ENCODE data around the gene PKN1. TPM values are rescaled to one million over a fixed set of nuclear protein-coding genes. Genes with fewer than 3 reads are reported as not detected.
A peak's percentile ranks its signal among the peaks of the same experiment; 100 is the strongest.

PKN1 gene
- total and polyA plus RNA-seq, 2 of the 13 experiments (the other 11 are each of a cell fraction or from before 2014, with no cell fraction given): 45.7 to 54.5 TPM

- TF ChIP-seq UBTF (CRISPR knock-in tag; IDR thresholded peaks at IDR 0.05) (peak; percentile 61), ZNF180 (CRISPR knock-in tag; IDR thresholded peaks at IDR 0.05; ENCODE audit: borderline replicate concordance, low read depth) (no peak), PCBP2 (optimal IDR thresholded peaks at IDR 0.05; ENCODE audit: low read depth, low read length, poor library complexity, severe bottlenecking) (no peak), LBX2 (CRISPR knock-in tag; IDR thresholded peaks at IDR 0.05; ENCODE audit: borderline replicate concordance) (no peak), ERF (CRISPR knock-in tag; IDR thresholded peaks at IDR 0.05) (peak; percentile 84), ZNF761 (CRISPR knock-in tag; conservative IDR thresholded peaks at IDR 0.05) (no peak), MZF1 (CRISPR knock-in tag; IDR thresholded peaks at IDR 0.05; ENCODE audit: borderline replicate concordance) (no peak), PTBP1 (IDR thresholded peaks at IDR 0.05; ENCODE audit: low read depth, low read length, poor library complexity, severe bottlenecking) (no peak), TBX2 (CRISPR knock-in tag; IDR thresholded peaks at IDR 0.05; ENCODE audit: borderline replicate concordance) (peak; percentile 71), ZSCAN5A (CRISPR knock-in tag; IDR thresholded peaks at IDR 0.05; ENCODE audit: borderline replicate concordance) (no peak; the same call in 1 of the 2 replicates), ZFP91 (CRISPR knock-in tag; IDR thresholded peaks at IDR 0.05; ENCODE audit: borderline replicate concordance) (peak; percentile 26; the same call in 1 of the 2 replicates), ZNF891 (CRISPR knock-in tag; IDR thresholded peaks at IDR 0.05) (no peak), SNAPC4 (CRISPR knock-in tag; IDR thresholded peaks at IDR 0.05) (no peak), ZFP36L1 (CRISPR knock-in tag; IDR thresholded peaks at IDR 0.05) (no peak; the same call in 1 of the 2 replicates), ZNF607 (CRISPR knock-in tag; IDR thresholded peaks at IDR 0.05; ENCODE audit: borderline replicate concordance) (0 out of 2 replicates have a peak, but pooled peaks have one; percentile 21), ZNF782 (CRISPR knock-in tag; IDR thresholded peaks at IDR 0.05; ENCODE audit: borderline replicate concordance) (no peak)
Observed at GRCh38 chr19:14519860-14520407, 86.8 kb downstream of the PKN1 start (continued).

Measured in HepG2 (cell line).